ENCODE measurements around the gene TMEFF1.

GRCh38 chr9:100466171-100466828, 6.6 kb upstream of the TMEFF1 start:
- TF ChIP-seq POLR2A (IDR thresholded peaks at IDR 0.05) (no peak), CTCF (IDR thresholded peaks at IDR 0.05) (no peak), EP300 (IDR thresholded peaks at IDR 0.05) (no peak)

Data from sigmoid colon (tissue), 4 donors.